ENCODE measurements around the gene LAMP1.

Gene LAMP1

GRCh38 chr13:113291129-113291528, 5.9 kb upstream of the LAMP1 start:
- TF ChIP-seq USF1 (IDR thresholded peaks at IDR 0.05) (no peak), ZBTB7A (IDR thresholded peaks at IDR 0.05; ENCODE audit: low read depth) (no peak), TEAD4 (IDR thresholded peaks at IDR 0.05) (no peak), TCF12 (IDR thresholded peaks at IDR 0.05; ENCODE audit: low read depth) (no peak), FOXM1 (IDR thresholded peaks at IDR 0.05; ENCODE audit: borderline replicate concordance, low read depth) (no peak), CEBPB (IDR thresholded peaks at IDR 0.05) (no peak), NFIC (IDR thresholded peaks at IDR 0.05) (no peak), YY1 (IDR thresholded peaks at IDR 0.05; ENCODE audit: low read depth) (no peak), EP300 (IDR thresholded peaks at IDR 0.05; ENCODE audit: borderline replicate concordance) (no peak), CREB1 (IDR thresholded peaks at IDR 0.05; ENCODE audit: low read depth) (no peak), TAF1 (IDR thresholded peaks at IDR 0.05; ENCODE audit: low read depth) (no peak), RAD21 (IDR thresholded peaks at IDR 0.05; ENCODE audit: low read depth) (no peak), EGR1 (IDR thresholded peaks at IDR 0.05) (no peak)
- TF ChIP-seq, protein P1, sequence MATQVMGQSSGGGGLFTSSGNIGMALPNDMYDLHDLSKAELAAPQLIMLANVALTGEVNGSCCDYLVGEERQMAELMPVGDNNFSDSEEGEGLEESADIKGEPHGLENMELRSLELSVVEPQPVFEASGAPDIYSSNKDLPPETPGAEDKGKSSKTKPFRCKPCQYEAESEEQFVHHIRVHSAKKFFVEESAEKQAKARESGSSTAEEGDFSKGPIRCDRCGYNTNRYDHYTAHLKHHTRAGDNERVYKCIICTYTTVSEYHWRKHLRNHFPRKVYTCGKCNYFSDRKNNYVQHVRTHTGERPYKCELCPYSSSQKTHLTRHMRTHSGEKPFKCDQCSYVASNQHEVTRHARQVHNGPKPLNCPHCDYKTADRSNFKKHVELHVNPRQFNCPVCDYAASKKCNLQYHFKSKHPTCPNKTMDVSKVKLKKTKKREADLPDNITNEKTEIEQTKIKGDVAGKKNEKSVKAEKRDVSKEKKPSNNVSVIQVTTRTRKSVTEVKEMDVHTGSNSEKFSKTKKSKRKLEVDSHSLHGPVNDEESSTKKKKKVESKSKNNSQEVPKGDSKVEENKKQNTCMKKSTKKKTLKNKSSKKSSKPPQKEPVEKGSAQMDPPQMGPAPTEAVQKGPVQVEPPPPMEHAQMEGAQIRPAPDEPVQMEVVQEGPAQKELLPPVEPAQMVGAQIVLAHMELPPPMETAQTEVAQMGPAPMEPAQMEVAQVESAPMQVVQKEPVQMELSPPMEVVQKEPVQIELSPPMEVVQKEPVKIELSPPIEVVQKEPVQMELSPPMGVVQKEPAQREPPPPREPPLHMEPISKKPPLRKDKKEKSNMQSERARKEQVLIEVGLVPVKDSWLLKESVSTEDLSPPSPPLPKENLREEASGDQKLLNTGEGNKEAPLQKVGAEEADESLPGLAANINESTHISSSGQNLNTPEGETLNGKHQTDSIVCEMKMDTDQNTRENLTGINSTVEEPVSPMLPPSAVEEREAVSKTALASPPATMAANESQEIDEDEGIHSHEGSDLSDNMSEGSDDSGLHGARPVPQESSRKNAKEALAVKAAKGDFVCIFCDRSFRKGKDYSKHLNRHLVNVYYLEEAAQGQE (IDR thresholded peaks at IDR 0.05; ENCODE audit: low read depth): no peak

DNA sequence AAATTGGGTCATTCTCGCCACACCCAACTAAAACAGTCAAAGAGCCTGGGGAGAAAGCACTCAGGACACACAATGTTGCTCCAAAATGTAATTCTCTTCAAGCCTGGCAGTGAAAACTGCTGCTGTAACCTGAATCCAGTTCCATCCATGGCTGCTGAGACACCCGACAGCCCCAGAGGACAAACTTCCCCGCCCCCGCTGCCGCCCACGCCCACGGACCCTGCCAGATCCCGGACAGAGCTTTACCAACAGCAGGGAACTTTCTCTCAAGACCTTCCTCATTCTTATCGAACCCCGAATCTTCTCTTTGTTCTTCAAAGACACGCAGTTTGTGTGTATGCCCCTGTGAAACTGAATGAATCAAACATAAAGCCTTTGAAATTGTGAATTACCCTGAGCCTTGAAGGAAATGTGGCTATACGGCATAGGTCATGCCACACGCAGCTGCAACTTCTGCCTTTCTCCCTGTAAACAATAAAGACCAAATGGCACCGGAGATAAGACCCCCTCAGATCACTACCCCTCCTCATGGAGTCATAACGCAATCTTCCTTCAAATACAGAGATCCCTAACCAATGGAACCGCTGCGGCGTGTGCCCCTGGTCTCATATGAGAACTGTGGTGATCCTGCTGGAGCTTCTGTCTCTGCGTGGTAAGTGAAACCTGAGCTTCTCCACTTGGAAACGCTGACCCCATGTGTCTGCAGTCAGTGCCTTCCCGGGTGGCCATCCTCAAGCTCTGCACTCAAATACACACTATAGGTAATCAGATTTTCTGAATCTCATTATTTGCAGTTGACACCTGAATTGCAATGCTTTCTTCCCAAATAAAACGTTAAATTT, 4.8 kb upstream of the LAMP1 start:
- TF ChIP-seq YY1 (IDR thresholded peaks at IDR 0.05; ENCODE audit: low read depth): peak; percentile 48; the same call in 1 of the 2 replicates
- TF ChIP-seq ZBTB7A (IDR thresholded peaks at IDR 0.05; ENCODE audit: low read depth): peak; percentile 67; the same call in 1 of the 2 replicates
- peak; percentile 98 for TF ChIP-seq EGR1 (IDR thresholded peaks at IDR 0.05)
- peak; percentile 18; the same call in 1 of the 2 replicates for TF ChIP-seq TAF1 (IDR thresholded peaks at IDR 0.05; ENCODE audit: low read depth)
- no peak for TF ChIP-seq MAX (IDR thresholded peaks at IDR 0.05)

DNA sequence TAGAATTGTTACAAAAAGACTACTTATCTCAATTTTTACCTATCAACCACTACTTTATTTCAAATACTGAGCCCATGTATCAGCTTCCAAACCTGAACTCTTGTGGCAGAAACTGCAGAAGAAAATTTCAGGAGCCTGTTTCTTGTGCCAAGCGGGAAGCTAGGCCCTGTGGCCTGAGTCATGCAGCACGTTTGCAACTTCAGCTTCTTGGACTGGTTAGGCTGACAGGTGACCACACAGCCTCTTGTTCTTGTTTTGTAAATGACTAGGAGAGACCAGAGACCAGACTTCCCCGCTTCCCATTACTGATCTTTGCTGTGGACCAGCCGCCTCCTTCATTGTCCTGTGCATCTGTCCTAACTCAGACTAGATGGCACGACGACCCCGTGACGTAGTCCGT, 3.4 kb upstream of the LAMP1 start:
- TF ChIP-seq TAF1 (IDR thresholded peaks at IDR 0.05; ENCODE audit: low read depth) (no peak), TCF12 (IDR thresholded peaks at IDR 0.05; ENCODE audit: low read depth) (no peak), MAX (IDR thresholded peaks at IDR 0.05) (no peak), EP300 (IDR thresholded peaks at IDR 0.05; ENCODE audit: borderline replicate concordance) (no peak), CREB1 (IDR thresholded peaks at IDR 0.05; ENCODE audit: low read depth) (no peak), FOXM1 (IDR thresholded peaks at IDR 0.05; ENCODE audit: borderline replicate concordance, low read depth) (no peak), RAD21 (IDR thresholded peaks at IDR 0.05; ENCODE audit: low read depth) (no peak), ZBTB7A (IDR thresholded peaks at IDR 0.05; ENCODE audit: low read depth) (no peak), YY1 (IDR thresholded peaks at IDR 0.05; ENCODE audit: low read depth) (no peak), CEBPB (IDR thresholded peaks at IDR 0.05) (no peak), NFIC (IDR thresholded peaks at IDR 0.05) (no peak), EGR1 (IDR thresholded peaks at IDR 0.05) (no peak), USF1 (IDR thresholded peaks at IDR 0.05) (no peak), TEAD4 (IDR thresholded peaks at IDR 0.05) (no peak)
- TF ChIP-seq, protein P1 (IDR thresholded peaks at IDR 0.05; ENCODE audit: low read depth): no peak

- no peak for TF ChIP-seq RAD21 (IDR thresholded peaks at IDR 0.05; ENCODE audit: low read depth)
- no peak for TF ChIP-seq CREB1 (IDR thresholded peaks at IDR 0.05; ENCODE audit: low read depth)
- TF ChIP-seq TAF1 (IDR thresholded peaks at IDR 0.05; ENCODE audit: low read depth): no peak
- TF ChIP-seq TCF12 (IDR thresholded peaks at IDR 0.05; ENCODE audit: low read depth): no peak
- no peak for TF ChIP-seq CEBPB (IDR thresholded peaks at IDR 0.05)
- no peak for TF ChIP-seq ZBTB7A (IDR thresholded peaks at IDR 0.05; ENCODE audit: low read depth)
- no peak for TF ChIP-seq USF1 (IDR thresholded peaks at IDR 0.05)
- TF ChIP-seq FOXM1 (IDR thresholded peaks at IDR 0.05; ENCODE audit: borderline replicate concordance, low read depth): no peak
- TF ChIP-seq, protein P1 (IDR thresholded peaks at IDR 0.05; ENCODE audit: low read depth): no peak
- TF ChIP-seq EGR1 (IDR thresholded peaks at IDR 0.05): no peak
- no peak for TF ChIP-seq YY1 (IDR thresholded peaks at IDR 0.05; ENCODE audit: low read depth)
- no peak for TF ChIP-seq EP300 (IDR thresholded peaks at IDR 0.05; ENCODE audit: borderline replicate concordance)
- no peak for TF ChIP-seq MAX (IDR thresholded peaks at IDR 0.05)
- no peak for TF ChIP-seq TEAD4 (IDR thresholded peaks at IDR 0.05)
Measured at GRCh38 chr13:113295776-113296175, 1.3 kb upstream of the LAMP1 start.
